ENCODE measurements around the gene OSTC. TPM values are rescaled to one million over a fixed set of nuclear protein-coding genes. Genes with fewer than 3 reads are reported as not detected.

The OSTC gene
- total RNA-seq, 2 donors from 2014 or later = 43.3 to 53.9 TPM

DNA sequence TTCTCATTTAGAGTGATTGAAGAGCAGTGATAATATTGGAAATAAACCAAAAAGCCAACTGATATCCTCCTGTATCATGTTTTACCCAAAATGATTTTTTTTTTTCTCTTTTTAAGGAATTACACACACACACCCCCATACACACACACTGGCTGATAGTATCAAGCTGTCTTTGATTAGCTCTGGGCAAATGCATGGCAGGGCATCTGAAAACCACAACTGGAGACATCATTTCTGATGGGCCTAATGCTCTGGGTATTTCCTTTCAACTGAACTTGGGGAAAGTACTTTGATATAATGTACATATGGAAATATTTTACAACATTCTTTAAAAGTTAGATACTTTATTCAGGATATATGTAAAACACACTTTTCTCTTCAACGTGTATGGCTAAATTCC lies 14.2 kb upstream of the OSTC start:
- DNase-seq = no peak
- intact Hi-C loops (cut with DNase I) = no loop called here
- no peak for ATAC-seq

- DNase-seq (no peak), ATAC-seq (no peak)
- intact Hi-C loops (cut with DNase I) = no loop called here
These were observed 12.5 kb upstream of the OSTC start for GRCh38 chr4:108637856-108638255.

DNA sequence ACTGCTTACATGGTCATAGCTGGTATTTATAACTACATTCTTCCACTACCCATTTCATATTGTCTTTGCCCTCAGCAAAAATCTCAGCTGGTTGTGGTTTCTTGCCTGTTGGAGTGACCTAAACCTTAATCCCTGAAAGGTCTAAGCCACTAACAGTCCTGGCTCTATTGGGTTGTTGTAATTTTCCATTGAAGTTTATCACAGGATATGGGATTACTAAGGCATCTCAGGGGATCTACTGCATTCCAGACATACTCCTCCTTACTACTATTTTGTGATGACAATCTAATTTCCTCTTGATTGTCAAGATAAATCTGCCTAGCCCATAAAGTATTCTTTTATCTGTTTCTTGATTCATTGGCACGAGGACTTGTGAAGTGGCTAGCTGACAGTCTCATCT lies 6.2 kb upstream of the OSTC start:
- no peak for ATAC-seq
- DNase-seq = no peak
- intact Hi-C loops (cut with DNase I) = no loop called here

GRCh38 chr4:108646706-108647105 lies 3.7 kb upstream of the OSTC start:
- intact Hi-C loops (cut with DNase I) = no loop called here
- ATAC-seq = no peak
- no peak for DNase-seq

- intact Hi-C loops (cut with DNase I) = no loop called here
- DNase-seq (no peak), ATAC-seq (no peak)
These were observed 562 bp upstream of the OSTC start for GRCh38 chr4:108649863-108650211.

DNA sequence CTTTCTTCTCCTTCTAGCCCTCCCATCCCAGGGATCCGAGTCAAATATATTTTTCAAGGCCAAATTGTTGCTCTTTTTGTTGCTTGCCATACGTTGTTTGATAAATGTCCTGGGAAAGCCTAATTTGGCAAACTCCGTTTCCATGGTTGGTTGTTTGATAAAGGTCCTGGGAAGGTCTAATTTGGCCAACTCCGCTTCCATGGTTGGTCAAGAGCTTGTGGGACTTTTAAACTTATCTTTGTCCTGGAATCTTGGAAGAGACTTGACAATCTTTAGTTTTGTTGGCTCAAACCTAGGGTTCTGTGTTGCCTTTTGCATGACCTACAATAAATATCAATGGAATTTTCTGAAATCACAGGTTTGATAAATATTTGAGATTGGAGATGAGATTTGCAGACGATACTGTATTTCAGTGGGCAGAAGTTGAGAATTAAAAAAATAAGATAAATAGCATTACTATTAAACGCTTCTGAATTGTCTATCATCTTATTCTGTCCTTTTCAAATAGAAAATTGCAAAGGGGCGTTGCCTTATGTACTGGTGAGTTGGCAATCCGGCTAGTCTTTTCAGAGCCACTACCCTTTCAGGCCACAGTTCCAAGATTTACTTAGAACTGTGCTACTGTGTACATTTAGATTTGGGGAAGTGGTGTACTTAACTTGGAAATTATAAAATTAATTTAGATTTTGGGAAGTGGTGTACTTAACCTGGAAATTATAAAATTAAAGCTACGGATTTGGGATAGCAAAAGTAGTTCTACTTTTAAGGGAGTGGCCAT lies 804 bp downstream of the OSTC start:
- intact Hi-C loops (cut with DNase I) = no loop called here
- ATAC-seq (peak in 1 of 2 donors; percentile 67), DNase-seq (no peak)

GRCh38 chr4:108662629-108663028 lies 12.2 kb downstream of the OSTC start:
- no peak for DNase-seq
- intact Hi-C loops (cut with DNase I) = no loop called here
- ATAC-seq = no peak

- intact Hi-C loops (cut with DNase I) = no loop called here
- ATAC-seq = no peak
- DNase-seq = no peak
These were observed 24.1 kb downstream of the OSTC start for GRCh38 chr4:108674356-108674977.

GRCh38 chr4:108681321-108681809 lies 31.0 kb downstream of the OSTC start:
- intact Hi-C loops (cut with DNase I) = loop anchor here in 1 of 2 donors (10.0 kb wide), 1 partner anchor 723 kb away; no protein-coding TSS in a partner anchor
- DNase-seq (no peak), ATAC-seq (peak in 1 of 2 donors; percentile 57)

DNA sequence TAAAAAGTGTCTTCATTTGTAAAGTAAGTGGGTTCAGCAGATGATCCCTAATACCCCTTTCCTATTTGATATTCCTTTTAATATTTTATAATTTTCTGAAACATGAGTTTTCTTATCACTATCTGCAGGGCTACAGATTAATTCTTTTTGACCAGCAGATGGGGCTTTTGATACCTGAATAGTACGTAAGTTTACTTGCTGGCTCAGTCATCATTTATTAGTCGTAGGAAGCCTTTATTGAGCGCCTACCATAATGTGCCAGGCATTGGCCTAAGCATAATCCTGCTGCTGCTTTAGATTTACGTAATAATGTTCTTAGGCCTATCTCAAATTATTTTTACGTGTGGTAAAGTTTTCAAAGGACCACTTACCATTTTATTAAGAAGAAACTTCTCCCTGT lies 33.1 kb downstream of the OSTC start:
- DNase-seq = no peak
- no peak for ATAC-seq
- intact Hi-C loops (cut with DNase I) = loop anchor here in 1 of 2 donors (10.0 kb wide), 1 partner anchor 721 kb away; no protein-coding TSS in a partner anchor

DNA sequence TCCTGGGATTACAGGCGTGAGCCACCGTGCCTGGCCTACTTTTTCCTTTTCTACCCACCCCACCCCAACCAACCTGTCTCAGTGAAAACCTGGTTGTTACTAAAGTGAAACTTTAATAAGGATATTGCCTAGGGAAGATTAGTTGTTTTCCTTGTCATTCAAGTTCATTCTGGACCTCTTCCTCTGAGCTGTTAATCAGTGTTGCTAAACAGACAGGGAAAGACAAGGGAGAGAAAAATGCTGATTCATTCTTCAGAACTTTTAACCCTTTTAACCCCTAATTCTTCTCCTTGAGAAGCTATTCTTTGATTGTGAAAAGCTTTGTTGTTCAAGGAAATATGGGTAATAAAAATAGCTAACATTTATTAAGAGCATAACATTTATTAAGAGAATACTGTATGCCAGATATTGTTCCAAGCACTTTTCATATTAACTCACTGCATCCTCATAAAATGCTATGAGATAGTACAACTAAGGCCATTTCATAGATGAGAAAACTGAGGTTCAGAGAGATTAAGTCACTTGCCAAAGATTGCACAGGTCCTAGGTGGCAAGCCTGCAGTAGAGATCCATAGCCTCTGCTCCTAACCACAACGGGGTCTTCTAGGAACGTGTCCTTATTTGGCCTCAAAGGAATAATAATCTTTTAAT lies 34.8 kb downstream of the OSTC start:
- no peak for ATAC-seq
- intact Hi-C loops (cut with DNase I) = loop anchor here in 1 of 2 donors (10.0 kb wide), 1 partner anchor 720 kb away; no protein-coding TSS in a partner anchor
- DNase-seq = no peak

- DNase-seq (no peak), ATAC-seq (no peak)
- intact Hi-C loops (cut with DNase I) = no loop called here
These were observed 40.3 kb downstream of the OSTC start for GRCh38 chr4:108690738-108691137.

DNA sequence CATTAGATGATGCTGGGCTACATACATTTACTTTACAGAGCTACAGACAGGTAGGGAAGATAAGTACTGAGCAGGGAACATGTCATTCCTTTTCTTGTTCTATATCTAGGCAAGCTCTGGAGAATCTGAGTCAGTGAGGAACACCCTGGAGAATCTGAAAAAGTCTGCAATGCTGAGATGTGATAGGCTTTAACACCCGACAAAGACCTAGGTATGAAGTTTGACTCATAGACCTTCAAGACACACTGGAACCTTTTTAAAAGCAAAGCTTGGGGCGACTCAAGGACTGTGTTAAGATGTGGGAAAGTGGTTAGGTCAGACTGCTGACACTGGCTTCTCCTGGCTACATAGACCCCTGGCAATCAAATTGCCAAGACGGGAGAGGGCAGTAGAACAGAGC lies 42.8 kb downstream of the OSTC start:
- intact Hi-C loops (cut with DNase I) = no loop called here
- no peak for ATAC-seq

GRCh38 chr4:108693819-108694218 lies 43.4 kb downstream of the OSTC start:
- intact Hi-C loops (cut with DNase I) = no loop called here
- DNase-seq = no peak
- ATAC-seq = no peak

More for the DNA sequence above, 42.8 kb downstream of the OSTC start:
- DNase-seq = no peak

- intact Hi-C loops (cut with DNase I) = no loop called here
- no peak for ATAC-seq
- no peak for DNase-seq
These were observed 44.0 kb downstream of the OSTC start for GRCh38 chr4:108694423-108694822.

- ATAC-seq (no peak), DNase-seq (no peak)
- intact Hi-C loops (cut with DNase I) = no loop called here
These were observed 44.7 kb downstream of the OSTC start for GRCh38 chr4:108695062-108695461.

DNA sequence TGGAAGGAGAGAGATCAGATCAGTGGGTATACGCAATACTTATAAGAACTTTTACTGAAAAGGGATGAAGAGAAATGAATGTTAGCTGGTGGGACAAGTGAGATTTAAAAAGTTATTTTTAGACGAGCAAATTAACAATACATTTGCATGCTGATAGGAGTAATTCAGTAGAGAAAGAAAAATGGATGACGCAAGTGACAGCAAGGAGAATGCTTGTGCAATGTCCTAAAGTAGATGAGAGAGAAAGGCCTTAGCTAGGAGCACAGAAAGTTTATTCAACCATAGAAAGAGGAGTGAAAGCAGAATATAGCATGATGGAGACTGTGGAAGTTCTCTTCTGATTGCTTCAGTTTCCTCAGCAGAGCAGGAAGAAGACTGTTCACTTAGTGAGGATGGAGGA lies 45.8 kb downstream of the OSTC start:
- ATAC-seq = no peak
- intact Hi-C loops (cut with DNase I) = no loop called here
- DNase-seq = no peak

DNA sequence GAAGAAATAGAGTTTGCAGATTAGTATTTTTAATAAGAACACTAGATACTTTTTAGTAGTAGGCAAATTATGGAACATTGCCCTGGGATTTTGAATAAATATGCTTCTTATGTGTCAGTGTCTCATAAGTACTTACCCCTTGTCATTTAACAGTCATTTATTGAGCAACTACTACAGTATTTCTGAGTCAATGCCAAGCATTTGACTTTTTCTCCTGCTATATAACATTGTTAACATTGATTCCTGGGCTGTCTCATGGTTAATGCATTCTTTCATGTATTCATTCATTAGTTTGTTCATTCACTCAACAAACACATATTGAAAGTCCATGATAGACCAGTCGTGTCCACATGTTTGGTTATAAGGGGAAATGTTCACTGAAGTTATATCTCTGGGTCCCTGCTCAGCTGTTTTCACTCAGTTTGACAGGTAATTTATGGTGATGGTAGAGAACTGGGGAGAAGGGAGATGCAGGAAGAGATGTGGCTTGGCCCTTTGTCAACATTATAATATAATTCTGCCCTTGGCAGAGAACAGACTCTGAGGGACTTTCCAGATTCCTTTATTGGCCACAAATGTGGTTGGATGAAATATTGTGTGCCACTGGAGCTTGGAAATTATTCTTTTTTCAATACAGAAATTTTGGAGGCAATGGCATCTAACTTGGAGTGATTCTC lies 49.8 kb downstream of the OSTC start:
- ATAC-seq (no peak), DNase-seq (no peak)
- intact Hi-C loops (cut with DNase I) = no loop called here

DNA sequence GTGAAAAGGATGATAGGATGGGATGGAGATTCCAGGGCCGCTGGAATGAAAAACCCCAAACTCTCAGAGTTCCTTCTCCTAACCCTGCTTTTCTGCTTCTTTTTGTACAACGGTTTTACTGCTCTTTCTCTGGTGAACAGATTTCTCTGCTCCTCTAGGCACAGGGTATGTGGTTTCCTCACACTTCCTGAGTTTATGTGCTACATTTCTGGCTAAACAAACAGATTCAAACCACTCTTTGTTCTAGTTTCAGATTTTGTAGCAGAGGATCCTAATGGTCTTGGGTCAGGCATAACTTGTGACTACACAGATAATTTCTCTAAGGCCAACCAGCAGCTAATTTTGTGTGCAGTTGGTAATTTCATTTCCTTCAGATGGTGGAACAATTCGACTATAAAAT lies 52.6 kb downstream of the OSTC start:
- no peak for ATAC-seq
- no peak for DNase-seq
- intact Hi-C loops (cut with DNase I) = no loop called here

DNA sequence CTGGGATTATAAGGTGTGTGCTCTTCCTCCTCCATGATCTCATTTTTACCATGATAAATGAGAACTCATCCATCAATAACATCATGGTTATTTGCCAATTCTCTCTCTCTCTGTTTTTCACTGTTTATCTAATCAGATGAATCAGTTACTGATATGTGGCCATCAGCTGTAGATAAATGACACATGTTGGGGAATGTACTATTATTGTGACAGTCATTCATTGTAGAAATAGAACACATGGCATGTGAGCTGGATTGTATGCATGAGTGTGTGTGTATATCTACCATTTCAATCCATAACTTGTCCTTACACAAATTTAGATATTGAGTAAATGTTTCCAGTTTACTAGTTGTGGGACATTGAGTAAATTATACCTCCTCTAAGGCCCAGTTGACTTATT lies 53.0 kb downstream of the OSTC start:
- DNase-seq (no peak), ATAC-seq (no peak)
- intact Hi-C loops (cut with DNase I) = no loop called here

Data from left cardiac atrium (tissue), 4 donors.